Activated CD4-positive, alpha-beta T cell treated with anti-CD3 and anti-CD28 coated beads, Interleukin-10, Interleukin-2, amounts not matched to agents 100 ng/mL and 50 ng/mL, durations not matched to agents 16 hours and 8 hours (primary cell): Measurements from ENCODE around the gene CDK5R1.

ENCODE experiments used
- DNase-seq: peaks from one replicate; pipeline ENCODE4 v3.0.0-alpha.2; 2020

CDK5R1 gene

DNA sequence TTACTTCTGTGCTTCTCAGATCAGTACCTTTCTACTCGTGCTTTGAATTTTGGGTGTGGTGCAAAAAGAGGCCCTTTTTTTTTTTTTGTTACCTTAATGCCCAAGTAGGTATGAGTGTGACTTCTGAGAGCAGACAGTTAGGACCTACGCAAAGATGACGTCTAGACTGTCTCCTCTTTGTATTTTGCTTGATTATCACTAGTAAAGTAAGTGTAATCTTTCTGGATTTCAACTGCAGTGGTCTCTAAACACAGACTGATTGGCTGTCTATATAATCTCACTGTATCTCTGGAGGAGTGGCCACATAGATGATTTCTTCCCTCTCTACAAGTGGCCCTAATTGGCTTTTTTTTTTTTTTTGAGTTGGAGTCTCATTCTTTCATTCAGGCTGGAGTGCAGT lies 11.5 kb upstream of the CDK5R1 start:
- no peak for DNase-seq

DNA sequence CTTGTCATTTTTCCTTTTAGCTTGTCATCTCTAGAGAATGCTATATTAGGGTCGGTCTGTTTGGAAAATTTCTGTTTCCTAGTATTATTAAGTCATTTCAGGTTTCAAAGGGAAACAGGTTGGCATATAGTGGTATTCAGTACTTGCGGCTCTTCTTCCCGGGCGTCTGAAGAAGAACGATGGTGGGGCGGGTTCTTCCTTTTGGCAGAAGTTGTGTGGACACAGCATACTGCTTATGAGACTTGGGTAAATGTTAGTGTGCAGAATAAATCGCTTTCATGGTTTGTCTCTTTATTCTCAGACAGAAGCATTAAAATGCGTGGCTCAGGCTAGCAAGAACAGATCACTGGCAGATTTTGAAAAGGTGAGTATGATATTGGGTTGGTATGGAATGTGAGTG lies 9.6 kb upstream of the CDK5R1 start:
- DNase-seq = no peak

DNA sequence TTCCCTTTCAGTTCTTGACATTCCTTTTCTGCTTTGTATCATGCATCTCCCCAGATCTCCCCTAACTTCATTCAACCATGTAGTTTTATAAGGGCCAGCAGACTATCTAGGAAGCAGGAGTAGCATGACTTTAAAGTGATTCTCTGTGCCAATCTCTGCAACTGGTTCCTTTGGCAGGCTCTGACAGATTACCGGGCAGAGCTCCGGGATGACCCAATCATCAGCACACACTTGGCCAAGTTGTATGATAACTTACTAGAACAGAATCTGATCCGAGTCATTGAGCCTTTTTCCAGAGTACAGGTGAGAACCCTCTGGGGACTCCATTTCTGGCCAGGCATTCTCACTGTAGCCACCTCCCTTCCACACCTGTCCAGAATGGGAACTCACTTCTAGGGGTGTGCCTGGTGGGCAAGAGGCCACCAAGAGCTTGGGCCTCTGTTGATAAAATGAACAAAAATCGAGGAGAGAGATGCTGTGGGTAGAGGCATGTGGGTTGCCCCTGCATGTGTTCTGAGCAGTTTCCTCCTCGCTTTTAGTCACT lies 7.6 kb upstream of the CDK5R1 start:
- no peak for DNase-seq

DNA sequence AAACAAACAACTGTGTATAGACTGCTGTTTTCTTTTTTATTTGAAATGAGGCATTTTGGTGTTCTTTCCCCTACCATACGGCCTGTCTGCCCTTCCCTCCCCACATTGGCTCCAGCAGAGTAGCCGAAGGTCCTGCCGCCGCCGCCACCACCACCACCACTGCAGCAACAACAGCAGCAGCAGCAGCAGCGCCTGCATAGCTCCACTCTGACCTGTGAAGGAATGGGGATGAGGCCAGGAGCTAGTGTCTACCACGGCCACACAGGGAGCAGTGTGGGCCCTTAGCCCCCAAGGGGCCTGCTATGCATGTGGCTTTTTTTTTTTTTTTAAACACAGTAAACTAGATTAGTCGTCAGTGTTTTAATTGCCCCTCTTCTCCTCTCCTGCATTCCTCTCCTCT lies 5.6 kb upstream of the CDK5R1 start:
- no peak for DNase-seq

DNA sequence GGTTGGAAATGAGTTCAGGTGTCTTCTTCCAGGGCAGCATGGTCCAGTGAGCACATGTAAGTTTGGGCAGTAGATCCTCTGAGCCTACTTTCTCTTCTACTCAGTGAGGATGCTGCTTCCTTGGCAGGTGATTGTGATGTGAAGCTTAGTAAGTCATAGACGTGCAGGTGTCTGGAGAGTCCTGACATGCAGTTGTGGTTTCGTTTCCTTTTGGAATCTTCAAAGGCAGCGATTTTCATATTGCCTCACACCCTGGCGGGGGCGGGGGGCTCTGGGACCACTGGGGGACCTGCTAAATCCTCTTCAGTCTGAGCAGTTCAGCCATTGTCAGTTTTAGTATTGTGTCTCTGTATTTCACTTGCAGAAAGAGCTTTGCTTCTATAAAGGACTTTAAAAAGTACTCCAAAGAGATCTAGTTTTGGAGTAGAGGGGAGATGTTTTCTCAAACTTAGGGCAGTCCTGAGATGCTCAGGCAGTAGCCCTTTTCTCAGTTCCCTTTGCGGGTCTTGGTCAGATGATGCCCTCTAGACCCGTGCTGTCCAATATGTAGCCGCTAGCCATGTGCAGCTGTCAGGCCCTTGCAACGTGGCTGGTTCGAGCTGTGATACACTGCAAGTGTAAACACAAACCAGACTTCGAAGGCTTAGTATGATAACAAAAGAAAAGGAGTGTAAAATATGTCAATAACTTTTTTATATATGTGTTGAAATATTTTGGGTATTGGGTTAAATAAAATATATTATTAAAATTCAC lies 4.0 kb upstream of the CDK5R1 start:
- DNase-seq = no peak

DNA sequence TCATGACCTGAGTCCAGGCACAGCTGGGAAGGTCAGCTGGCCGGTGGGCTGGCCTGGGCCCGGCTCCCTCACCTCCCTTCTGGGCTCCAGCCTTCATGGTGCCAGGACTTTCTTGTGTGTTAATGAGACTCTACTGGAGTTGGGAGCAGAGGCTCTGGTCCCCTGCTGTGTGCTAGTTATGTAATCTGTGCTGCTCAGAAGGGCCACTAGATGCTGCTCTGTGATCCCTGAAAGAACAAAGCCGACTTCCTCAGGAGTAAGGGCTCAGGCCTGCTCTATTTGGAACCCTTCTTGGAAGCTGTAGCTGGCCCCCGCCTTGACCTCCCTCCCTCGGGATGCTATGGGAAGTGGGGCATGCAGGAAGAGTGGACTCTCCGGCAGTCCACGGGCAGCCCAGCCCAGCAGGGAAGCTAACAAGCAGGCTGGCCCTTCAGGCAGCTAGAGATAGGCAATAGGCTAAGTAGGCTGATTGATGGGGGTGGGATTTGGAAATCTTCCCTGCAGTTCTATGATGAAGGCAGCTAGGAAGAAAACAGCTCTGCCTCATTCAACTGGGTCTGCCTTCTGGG lies 3.3 kb upstream of the CDK5R1 start:
- peak; percentile 24 for DNase-seq

DNA sequence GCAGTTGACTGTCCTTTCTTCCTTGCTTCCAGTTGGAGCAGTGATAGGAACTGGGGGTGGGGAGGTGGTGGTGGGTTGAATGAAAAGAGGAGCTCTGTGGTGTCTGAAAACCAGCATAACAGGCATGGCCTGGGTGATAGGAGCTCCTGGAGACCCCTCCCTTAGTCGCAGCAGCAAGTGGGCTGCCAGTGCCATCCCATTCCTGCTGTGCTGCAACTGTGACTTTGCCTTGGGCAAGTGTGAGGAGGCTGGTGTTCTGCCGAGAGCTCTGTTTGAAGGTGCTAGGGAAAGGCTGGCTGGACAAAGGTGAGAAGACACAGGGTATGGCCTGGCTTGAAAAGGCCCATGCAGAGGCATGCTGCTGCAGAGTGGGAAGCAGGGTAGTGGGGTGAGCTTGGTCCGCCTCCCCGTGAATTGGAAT lies 2.7 kb upstream of the CDK5R1 start:
- no peak for DNase-seq

DNA sequence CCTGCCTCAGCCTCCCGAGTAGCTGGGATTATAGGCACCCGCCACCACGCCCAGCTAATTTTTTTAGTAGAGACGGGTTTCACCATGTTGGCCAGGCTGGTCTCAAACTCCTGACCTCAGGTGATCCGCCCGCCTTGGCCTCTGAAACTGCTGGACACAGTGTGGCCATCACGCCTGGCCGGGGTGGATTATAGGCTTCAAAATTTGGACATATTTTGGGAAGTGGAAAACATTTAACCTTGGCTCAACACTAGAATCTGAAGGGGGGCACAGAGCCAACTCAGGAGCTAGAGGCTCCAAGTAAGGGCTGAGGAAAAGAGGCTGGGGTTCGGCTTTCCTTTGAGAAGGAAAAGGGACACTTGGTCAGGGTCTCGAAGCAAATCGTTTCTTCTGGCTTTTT lies 2.2 kb upstream of the CDK5R1 start:
- no peak for DNase-seq

DNA sequence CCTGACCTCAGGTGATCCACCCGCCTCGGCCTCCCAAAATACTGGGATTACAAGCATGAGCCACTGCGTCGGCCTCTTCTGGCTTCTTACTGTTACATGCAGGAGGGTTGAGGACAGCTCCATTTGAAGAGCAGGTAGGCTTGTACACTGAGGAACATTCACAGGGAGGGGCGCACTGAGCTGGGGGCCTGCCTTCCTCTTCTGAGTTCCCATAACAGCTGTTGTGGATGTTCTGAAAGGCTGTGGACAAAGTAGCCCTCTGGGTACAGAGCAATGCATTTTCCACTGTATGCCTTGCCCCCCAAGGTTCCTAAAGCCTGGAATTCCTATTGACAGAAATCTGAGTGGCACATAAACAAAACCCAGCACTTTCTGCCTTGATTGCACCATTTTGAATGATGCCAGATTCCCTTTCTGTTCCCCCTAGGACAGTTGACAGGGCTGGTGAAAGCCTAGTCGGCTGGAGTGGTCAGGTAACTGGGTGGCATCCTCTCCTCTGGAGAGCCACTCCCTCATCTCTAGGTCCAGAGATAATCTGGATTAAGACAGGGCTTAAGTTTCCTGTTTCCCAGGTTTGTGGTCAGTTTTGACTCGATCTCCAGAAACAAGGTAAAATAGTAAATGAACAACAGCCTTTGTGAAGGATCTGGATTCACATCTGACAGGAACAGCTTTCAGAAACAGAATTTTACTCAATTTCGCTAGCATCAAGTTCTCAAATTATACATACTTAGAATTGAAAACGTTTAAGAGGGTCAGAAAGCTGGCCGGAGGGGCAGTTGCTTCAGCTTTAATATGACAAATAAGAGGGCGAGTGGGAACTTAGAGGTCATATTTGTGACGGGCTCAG lies 1.3 kb upstream of the CDK5R1 start:
- no peak for DNase-seq

DNA sequence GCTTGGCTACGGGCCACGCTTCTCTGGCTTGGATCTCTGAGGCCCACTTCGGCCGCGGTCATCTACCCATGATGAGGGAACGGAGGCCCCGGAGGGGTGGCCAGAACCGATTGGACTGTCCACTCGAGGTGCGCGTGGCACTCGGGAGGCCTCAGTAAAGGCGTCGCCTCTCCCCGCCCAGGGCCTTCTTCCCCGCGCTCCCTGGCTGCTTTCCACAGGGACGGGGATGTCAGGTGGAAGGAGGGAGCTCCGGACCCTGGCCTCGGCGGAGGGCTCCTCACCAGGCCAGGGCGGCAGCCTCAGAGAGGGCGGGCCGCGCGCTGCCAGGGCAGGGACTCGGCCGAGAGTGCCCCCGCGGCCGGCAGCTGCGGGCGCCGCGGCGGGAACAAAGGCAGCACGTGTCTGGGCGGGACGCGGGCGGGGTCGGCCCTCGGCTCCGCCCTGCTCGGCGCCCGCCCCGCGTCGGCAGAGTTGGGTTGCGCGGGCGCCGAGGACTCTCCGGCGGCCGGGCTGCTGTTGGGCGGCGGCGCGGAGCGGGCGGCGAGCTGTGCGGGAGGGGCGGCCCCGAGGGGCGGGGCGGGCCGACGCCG lies 587 bp upstream of the CDK5R1 start:
- peak; percentile 70 for DNase-seq

DNA sequence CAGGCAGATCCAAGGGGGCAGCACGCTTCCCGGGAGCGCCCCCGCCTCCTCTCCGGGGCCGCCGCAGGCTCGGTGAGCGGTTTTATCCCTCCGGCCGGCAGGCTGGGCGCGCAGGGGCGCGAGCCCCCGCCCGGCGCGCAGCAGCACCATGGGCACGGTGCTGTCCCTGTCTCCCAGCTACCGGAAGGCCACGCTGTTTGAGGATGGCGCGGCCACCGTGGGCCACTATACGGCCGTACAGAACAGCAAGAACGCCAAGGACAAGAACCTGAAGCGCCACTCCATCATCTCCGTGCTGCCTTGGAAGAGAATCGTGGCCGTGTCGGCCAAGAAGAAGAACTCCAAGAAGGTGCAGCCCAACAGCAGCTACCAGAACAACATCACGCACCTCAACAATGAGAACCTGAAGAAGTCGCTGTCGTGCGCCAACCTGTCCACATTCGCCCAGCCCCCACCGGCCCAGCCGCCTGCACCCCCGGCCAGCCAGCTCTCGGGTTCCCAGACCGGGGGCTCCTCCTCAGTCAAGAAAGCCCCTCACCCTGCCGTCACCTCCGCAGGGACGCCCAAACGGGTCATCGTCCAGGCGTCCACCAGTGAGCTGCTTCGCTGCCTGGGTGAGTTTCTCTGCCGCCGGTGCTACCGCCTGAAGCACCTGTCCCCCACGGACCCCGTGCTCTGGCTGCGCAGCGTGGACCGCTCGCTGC lies 832 bp downstream of the CDK5R1 start:
- no peak for DNase-seq

DNA sequence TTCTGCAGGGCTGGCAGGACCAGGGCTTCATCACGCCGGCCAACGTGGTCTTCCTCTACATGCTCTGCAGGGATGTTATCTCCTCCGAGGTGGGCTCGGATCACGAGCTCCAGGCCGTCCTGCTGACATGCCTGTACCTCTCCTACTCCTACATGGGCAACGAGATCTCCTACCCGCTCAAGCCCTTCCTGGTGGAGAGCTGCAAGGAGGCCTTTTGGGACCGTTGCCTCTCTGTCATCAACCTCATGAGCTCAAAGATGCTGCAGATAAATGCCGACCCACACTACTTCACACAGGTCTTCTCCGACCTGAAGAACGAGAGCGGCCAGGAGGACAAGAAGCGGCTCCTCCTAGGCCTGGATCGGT lies 1.4 kb downstream of the CDK5R1 start:
- DNase-seq = no peak

DNA sequence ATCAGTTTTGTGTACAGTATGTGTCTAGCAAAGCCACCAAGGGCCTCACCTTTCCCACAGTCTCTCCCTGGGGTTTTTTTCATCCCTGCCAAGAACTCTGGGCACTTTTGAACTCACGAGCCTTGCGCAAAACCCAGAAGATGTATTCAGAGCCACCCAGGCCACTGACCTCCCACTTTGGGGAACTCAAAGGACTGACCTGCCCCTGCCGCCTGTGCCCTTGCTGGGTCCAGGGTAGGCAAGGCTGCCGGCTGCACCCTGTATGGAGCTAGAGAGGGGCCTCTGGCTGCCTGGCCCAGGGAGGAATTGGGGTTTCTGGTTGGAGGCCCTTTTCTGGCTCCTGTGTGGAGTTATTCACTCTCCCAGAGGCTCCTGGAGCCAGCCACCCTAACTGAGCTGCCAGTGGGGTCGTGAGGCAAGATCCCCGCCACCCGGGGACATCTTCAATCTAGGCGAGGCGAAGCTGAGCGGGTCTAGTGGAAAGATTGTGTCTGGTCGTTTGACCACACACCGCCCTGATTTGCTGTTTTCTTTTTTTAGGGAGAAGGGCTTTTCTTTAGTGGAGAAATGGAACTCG lies 1.9 kb downstream of the CDK5R1 start:
- no peak for DNase-seq

DNA sequence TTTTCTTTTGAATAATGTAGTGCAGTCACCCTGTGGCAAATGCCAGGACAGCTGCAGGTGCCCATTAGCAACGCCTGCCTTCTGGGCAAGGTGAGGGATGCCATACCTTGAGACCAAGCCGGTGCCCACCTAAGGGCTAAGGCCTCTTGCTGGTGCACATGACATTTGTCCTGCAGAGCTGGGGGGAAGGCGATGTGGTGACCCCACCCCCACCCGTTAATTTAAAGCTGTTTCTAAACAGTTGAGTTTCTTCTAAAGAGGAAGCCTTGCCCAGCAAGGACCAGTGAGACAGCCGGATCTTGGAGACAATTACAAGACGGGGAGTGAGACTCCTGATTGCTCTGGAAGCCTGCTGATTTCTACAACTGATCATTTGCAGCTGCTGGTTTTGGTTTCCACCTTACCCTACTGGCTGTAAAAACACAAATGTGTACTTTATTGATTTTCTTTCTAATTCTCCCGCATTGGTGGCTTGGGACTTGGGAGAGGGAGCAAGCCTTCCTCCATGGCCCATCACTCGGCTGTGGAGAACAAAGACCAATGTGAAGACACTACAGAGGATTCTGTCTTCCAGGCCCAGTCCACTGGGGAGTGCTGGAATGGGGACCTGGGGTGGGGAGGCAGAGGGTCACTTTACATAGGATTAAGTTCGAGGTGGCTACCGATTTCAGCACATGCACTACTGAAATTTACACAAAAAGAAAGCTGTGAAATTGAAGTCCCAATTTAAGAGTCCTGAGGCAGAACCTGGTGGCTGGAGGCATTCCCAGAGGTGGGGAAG lies 2.7 kb downstream of the CDK5R1 start:
- DNase-seq = no peak

DNA sequence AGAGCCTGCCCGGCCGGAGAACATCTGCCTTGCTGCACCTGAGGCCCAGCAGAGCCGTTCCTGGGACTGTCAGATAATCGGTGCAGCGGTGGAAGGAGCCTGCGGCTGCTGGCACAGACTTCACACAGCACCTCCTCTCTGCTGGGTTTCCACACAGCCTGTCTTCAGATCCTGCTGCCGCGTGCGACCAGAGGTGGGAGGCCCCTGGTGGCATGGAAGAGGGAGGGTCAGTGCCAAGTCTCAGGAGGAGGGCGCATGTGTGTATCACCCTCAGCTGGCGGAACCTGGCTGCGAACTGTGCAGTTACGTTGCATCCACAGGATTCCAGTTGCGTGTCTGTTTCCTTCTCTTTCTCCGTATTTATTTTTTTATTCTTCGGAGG lies 3.3 kb downstream of the CDK5R1 start:
- no peak for DNase-seq

DNA sequence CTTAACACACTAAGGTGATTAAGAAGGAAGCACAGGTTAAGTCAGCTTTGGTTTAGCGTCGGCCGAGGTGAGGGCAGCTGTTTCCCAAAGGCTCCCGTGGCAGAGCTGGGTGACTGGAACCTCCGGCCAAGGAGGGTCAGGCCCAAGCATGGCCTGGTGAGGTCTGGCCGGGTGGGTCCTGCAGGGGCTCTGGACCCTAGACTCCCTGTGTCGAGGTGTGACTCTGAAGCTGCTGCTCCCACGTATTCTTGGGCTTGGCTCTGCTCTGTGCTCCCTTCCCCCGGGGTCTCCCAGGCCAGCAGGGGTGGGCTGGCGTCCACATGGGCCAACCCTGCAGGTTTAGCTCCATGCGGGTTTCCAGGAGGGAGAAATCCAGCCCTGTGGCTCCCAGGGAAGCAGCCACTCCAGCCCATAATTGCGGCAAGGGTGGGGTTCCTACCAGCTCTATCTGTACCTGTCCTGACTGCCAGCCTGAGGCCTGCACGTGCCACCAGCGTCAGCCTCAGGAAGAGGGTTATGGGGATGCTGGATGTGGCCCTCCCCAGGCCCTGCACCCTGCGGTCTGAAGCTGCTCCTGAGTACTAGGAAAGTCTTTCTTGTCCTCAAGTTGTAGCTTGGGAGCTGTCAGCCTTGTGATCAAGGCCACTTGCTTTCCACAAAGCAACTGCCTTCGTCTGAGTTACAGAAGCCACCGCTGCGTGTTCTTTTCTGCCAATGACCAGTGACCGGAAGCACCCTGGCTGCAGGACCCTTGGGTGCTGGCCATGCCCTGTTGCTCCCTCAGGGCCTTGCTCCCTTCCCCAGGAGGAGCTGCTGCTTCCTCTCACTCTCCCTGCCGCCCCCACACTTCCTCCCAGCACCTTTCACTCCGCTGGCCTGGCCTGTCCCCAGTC lies 4.8 kb downstream of the CDK5R1 start:
- DNase-seq = no peak

DNA sequence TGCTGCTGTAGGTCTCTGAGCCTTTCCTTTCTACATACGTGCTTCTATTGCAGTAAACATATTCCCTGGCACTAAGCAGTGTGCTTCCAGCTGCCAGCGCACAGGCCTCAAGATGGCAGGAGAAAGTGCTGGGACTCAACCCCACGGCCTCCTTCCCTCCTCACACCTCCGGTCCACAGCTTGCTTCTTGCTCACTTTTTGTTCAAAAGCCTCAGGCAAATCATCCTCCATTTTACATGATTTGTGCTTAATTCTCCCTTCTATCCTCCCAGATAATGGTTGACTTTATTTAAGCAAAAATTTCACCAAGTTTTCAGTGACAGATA lies 5.4 kb downstream of the CDK5R1 start:
- no peak for DNase-seq

DNA sequence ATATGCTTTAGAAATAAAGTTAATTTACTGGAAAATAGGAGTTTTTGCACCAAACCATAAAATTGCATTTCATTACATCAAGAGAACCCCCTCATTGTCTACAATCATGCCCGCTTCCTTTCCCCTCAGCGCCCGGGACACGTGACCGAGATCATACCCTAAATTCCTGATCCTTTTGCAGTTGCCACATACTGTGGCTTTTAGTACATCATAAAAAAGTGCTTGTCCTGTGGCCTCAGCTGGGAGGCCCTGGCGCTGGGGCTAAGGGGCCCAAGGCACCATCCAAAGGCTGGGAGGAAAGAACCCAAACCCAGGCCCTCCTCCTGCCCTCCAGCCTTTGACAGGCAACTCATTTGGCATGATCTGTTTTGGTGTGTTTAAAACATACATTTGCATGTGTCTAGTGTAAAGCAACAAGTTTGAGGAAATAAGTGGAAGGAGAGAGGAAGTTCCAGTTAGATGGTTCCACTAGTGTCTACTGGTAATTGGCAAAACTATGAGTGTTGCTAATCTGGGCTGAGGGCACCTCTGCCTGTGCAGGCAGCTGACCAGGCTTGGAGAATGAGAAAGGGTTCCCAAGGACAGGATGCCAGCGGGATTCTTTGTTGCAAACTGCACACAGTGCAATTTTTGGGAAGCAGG lies 6.0 kb downstream of the CDK5R1 start:
- no peak for DNase-seq

DNA sequence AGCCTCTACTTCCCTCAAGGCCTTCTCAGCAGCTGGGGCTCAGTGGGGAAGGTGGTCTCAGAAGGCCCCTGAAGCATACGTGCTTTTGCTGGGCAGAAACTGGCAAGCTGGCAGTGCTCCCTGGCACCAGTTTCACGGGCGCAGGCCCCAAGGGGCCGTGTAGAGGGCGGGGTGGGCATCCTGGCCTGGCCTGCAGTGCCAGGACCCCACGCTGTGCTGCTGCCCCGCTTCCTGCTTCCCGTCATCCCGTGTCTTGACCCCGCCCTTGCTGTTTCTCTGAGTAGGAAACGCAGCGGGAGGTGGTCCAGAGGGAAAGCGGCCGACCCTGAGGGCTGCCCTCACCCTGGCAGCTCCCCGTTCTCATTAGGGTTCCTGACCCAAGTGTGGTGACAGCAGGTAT lies 6.8 kb downstream of the CDK5R1 start:
- no peak for DNase-seq

DNA sequence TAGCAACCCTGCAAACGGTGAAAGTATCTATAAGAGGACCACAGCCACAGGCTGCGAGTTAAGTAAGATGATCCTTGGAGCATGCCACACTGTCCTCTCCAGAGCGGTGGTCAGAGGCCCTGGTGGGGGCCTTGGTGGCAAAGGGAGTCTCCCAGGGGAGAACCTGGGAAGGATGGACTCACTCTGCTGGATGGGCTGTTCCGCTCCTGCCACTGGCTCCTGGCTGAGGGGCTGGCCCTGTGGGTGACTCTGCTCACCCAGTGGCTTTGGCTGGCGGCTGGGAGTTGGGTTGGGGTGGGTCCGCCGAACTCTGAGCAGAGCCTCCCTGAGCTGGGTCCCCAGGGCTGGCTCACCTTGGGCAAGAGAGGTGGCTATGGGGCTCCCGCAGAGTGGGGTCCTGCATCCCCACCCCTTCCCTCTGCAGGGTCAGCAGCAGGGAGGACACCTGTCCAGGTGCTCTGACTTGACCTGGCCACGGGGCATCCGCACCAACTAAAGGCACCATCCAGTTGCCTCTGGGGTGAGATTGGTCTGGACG lies 7.3 kb downstream of the CDK5R1 start:
- no peak for DNase-seq
